Neural cell (in vitro differentiated cells): ENCODE data around the gene CLBA1. TPM values are rescaled to one million over a fixed set of nuclear protein-coding genes. Genes with fewer than 3 reads are reported as not detected.

Experiments
- H2AFZ ChIP-seq: fragments of 200-600, 300-800 bp; sonication (generic), shearing (Covaris generic); 2 replicates; pipeline ENCODE4 v1.6.0; 2014; ENCODE audit warnings: low read depth, mild to moderate bottlenecking, antibody characterized with exemption, low read length, moderate library complexity
- H3F3A ChIP-seq: fragments of 200-600 bp; shearing (Covaris generic); 2 replicates; pipeline ENCODE4 v1.6.1; 2016; ENCODE audit warnings: mild to moderate bottlenecking, moderate library complexity, mixed read lengths, antibody characterized with exemption, low read length; ENCODE audit not compliant: insufficient read depth, poor library complexity, severe bottlenecking
- H3K27ac ChIP-seq: fragments of 200-600, 300-800 bp; sonication (generic), shearing (Covaris generic); 2 replicates; pipeline ENCODE4 v1.5.1; 2014; ENCODE audit warnings: mild to moderate bottlenecking, low read length, moderate library complexity
- H3K27me3 ChIP-seq: fragments of 300-800, 200-600 bp; sonication (generic), shearing (Covaris generic); 2 replicates; pipeline ENCODE4 v1.6.0; 2014; ENCODE audit warnings: mild to moderate bottlenecking, low read depth, low read length, moderate library complexity; ENCODE audit not compliant: insufficient read depth
- H3K36me3 ChIP-seq: fragments of 300-800, 200-600 bp; sonication (generic), shearing (Covaris generic); 2 replicates; pipeline ENCODE4 v1.5.1; 2014; ENCODE audit warnings: mild to moderate bottlenecking, antibody characterized with exemption, low read length, moderate library complexity; ENCODE audit not compliant: insufficient read depth
- H3K4me2 ChIP-seq: fragments of 300-800, 200-600 bp; sonication (generic), shearing (Covaris generic); 2 replicates; pipeline ENCODE4 v1.6.0; 2014; ENCODE audit warnings: mild to moderate bottlenecking, low read length
- H3K4me3 ChIP-seq: fragments of 300-800, 200-600 bp; sonication (generic), shearing (Covaris generic); 2 replicates; pipeline ENCODE4 v1.5.1; 2014; ENCODE audit warnings: mild to moderate bottlenecking, low read length, moderate library complexity
- H3K79me2 ChIP-seq: fragments of 200-600 bp; shearing (Covaris generic); replicated peaks from 2 replicates; pipeline ENCODE4 v1.6.0; 2014; ENCODE audit warnings: mild to moderate bottlenecking, low read length, moderate library complexity; ENCODE audit not compliant: insufficient read depth
- H3K9ac ChIP-seq: fragments of 300-800, 200-600 bp; sonication (generic), shearing (Covaris generic); 2 replicates; pipeline ENCODE4 v1.6.1; 2016; ENCODE audit warnings: mild to moderate bottlenecking, low read length, mixed read lengths
- H3K9me2 ChIP-seq: fragments of 200-600 bp; shearing (Covaris generic); 2 replicates; pipeline ENCODE4 v1.6.1; 2016; ENCODE audit warnings: mild to moderate bottlenecking, low read length, mixed read lengths; ENCODE audit not compliant: insufficient read depth
- H3K9me3 ChIP-seq: fragments of 200-600, 300-800 bp; sonication (generic), shearing (Covaris generic); 2 replicates; pipeline ENCODE4 v1.6.1; 2016; ENCODE audit warnings: mild to moderate bottlenecking, mixed run types, low read length, moderate library complexity, mixed read lengths
- H4K20me1 ChIP-seq: fragments of 200-600 bp; shearing (Covaris generic); 2 replicates; pipeline ENCODE4 v1.6.1; 2016; ENCODE audit warnings: mild to moderate bottlenecking, mixed run types; ENCODE audit not compliant: insufficient read depth
- EP300 ChIP-seq: fragments of 450-650 bp; conservative IDR thresholded peaks from 2 replicates; pipeline ENCODE4 v1.6.1; 2014; ENCODE audit warnings: antibody characterized with exemption, mild to moderate bottlenecking, moderate library complexity; ENCODE audit not compliant: poor library complexity, severe bottlenecking
- EZH2 ChIP-seq: fragments of 200-600, 300-800 bp; shearing (Covaris generic), sonication (generic); IDR thresholded peaks from 2 replicates; pipeline ENCODE4 v1.6.1; 2014; ENCODE audit warnings: antibody characterized with exemption, low read length, borderline replicate concordance, mild to moderate bottlenecking; ENCODE audit not compliant: insufficient read depth, poor library complexity, severe bottlenecking
- MXI1 ChIP-seq: fragments of 450-650 bp; conservative IDR thresholded peaks from 2 replicates; pipeline ENCODE4 v1.6.1; 2014; ENCODE audit warnings: antibody characterized with exemption, mild to moderate bottlenecking; ENCODE audit not compliant: poor library complexity, severe bottlenecking
- POLR2AphosphoS5 ChIP-seq: IDR thresholded peaks from 2 replicates; pipeline ENCODE4 v1.6.1; 2012
- RAD21 ChIP-seq: fragments of 450-650 bp; conservative IDR thresholded peaks from 2 replicates; pipeline ENCODE4 v1.6.1; 2014; ENCODE audit warnings: antibody characterized with exemption, mild to moderate bottlenecking, moderate library complexity
- REST ChIP-seq: IDR thresholded peaks from 2 replicates; pipeline ENCODE4 v1.6.1; 2012; ENCODE audit warnings: borderline replicate concordance
- SMC3 ChIP-seq: fragments of 450-650 bp; conservative IDR thresholded peaks from 2 replicates; pipeline ENCODE4 v1.6.1; 2014; ENCODE audit warnings: antibody characterized with exemption, mild to moderate bottlenecking, moderate library complexity; ENCODE audit not compliant: poor library complexity
- TAF1 ChIP-seq: IDR thresholded peaks from 2 replicates; pipeline ENCODE4 v1.6.1; 2012; ENCODE audit warnings: low read depth
- polyA plus RNA-seq: library from polyadenylated mRNA; depleted of rRNA; stranded (reverse); fragments of >200 nt; gene quantifications from 2 replicates; pipeline ENCODE4 v1.2.3, GENCODE V29; 2014
- TF ChIP-seq, protein P1 (sequence below): fragments of 450-650 bp; IDR thresholded peaks from 2 replicates; pipeline ENCODE4 v1.5.1; 2014; ENCODE audit warnings: antibody characterized with exemption, mild to moderate bottlenecking, moderate library complexity; ENCODE audit not compliant: poor library complexity, severe bottlenecking

Gene CLBA1
- polyA plus RNA-seq, 1 donor from 2014 or later = 27.8 TPM

- no peak for TF ChIP-seq REST
- TF ChIP-seq EP300 = no peak
- no peak for TF ChIP-seq SMC3
- TF ChIP-seq TAF1 = no peak
- no peak for TF ChIP-seq MXI1
- no peak for TF ChIP-seq RAD21
- no peak for TF ChIP-seq POLR2AphosphoS5
- TF ChIP-seq, protein P1, sequence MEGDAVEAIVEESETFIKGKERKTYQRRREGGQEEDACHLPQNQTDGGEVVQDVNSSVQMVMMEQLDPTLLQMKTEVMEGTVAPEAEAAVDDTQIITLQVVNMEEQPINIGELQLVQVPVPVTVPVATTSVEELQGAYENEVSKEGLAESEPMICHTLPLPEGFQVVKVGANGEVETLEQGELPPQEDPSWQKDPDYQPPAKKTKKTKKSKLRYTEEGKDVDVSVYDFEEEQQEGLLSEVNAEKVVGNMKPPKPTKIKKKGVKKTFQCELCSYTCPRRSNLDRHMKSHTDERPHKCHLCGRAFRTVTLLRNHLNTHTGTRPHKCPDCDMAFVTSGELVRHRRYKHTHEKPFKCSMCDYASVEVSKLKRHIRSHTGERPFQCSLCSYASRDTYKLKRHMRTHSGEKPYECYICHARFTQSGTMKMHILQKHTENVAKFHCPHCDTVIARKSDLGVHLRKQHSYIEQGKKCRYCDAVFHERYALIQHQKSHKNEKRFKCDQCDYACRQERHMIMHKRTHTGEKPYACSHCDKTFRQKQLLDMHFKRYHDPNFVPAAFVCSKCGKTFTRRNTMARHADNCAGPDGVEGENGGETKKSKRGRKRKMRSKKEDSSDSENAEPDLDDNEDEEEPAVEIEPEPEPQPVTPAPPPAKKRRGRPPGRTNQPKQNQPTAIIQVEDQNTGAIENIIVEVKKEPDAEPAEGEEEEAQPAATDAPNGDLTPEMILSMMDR = no peak
- TF ChIP-seq EZH2 = no peak
- no peaks in the 10 kb centered on the region for H3F3A ChIP-seq
These were observed 29.0 kb downstream of the CLBA1 start for GRCh38 chr14:105014631-105015030.

DNA sequence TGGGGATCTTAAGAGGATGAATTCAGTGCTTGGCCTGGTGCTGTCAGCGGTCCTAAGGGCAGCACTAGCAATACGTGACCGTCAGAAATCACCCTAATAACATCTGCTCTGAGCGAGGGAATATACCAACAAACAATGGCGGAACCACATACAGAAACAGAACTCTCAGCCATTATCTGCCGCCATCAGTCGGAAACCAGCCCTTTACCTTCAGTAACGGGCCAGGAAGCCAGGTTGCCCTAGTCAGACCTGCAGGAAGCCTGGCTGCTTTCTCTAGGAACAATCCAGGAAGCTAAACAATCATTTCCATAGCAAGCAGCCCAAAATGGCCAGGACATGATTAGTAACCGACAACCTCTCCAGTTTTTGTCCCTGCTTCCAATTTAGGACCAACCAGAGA is 29.7 kb downstream of the CLBA1 start:
- Histone ChIP-seq H3K27ac (no peak overlapping the region), H3K9ac (no peak overlapping the region), H3K27me3 (no peaks in the 10 kb centered on the region), H4K20me1 (no peaks in the 10 kb centered on the region), H3F3A (no peaks in the 10 kb centered on the region), H3K9me2 (no peaks in the 10 kb centered on the region), H3K36me3 (no peaks in the 10 kb centered on the region), H3K9me3 (no peaks in the 10 kb centered on the region), H3K79me2 (peaks cover 75% of the 10 kb centered on the region), H3K4me3 (no peak overlapping the region), H2AFZ (no peak overlapping the region), H3K4me2 (no peak overlapping the region)
- no peak for TF ChIP-seq MXI1
- no peak for TF ChIP-seq RAD21
- TF ChIP-seq TAF1 = no peak
- no peak for TF ChIP-seq EP300
- no peak for TF ChIP-seq SMC3
- TF ChIP-seq REST = no peak
- TF ChIP-seq EZH2 = no peak
- TF ChIP-seq POLR2AphosphoS5 = no peak
- TF ChIP-seq, protein P1 = no peak

More at GRCh38 chr14:105014631-105015030, 29.0 kb downstream of the CLBA1 start:
- H3K36me3 ChIP-seq = no peaks in the 10 kb centered on the region
- no peak overlapping the region for H3K27ac ChIP-seq
- H3K9ac ChIP-seq = no peak overlapping the region
- H3K4me3 ChIP-seq = no peak overlapping the region
- no peaks in the 10 kb centered on the region for H3K27me3 ChIP-seq
- no peak overlapping the region for H3K4me2 ChIP-seq
- no peak overlapping the region for H2AFZ ChIP-seq
- H4K20me1 ChIP-seq = no peaks in the 10 kb centered on the region
- H3K9me2 ChIP-seq = no peaks in the 10 kb centered on the region
- H3K79me2 ChIP-seq = peaks cover 76% of the 10 kb centered on the region
- no peaks in the 10 kb centered on the region for H3K9me3 ChIP-seq
